Gastroesophageal sphincter (tissue), 4 donors: ENCODE results near the gene SEMA4A. TPM values are rescaled to one million over a fixed set of nuclear protein-coding genes. Genes with fewer than 3 reads are reported as not detected.

Experiments
- ATAC-seq: fragments of 150-250 bp; one replicate; pipeline ENCODE4 v1.9.1; 2016; ENCODE audit warnings: mild to moderate bottlenecking, moderate library complexity
- H3K27ac ChIP-seq, 4 donors: fragments of 200-600 bp; sonication (generic) in 3 of 4; 1 replicate in 3 of 4; 2 replicates in 1 of 4; pipeline ENCODE4 v1.5.1; 2016 to 2019
- H3K27me3 ChIP-seq: fragments of 200-600 bp; sonication (generic); one replicate; pipeline ENCODE4 v1.5.1; 2019
- H3K36me3 ChIP-seq, 2 donors: fragments of 200-600 bp; sonication (generic); one replicate each; pipeline ENCODE4 v1.5.1; 2019; ENCODE audit warnings: control low read depth in 1 of 2
- H3K4me1 ChIP-seq, 3 donors: fragments of 200-600 bp; sonication (generic); 1 replicate in 2 of 3; 2 replicates in 1 of 3; pipeline ENCODE4 v1.5.1; 2016 to 2019; ENCODE audit warnings: control low read depth in 2 of 3
- H3K4me3 ChIP-seq, 2 donors: fragments of 200-600 bp; sonication (generic); one replicate each; pipeline ENCODE4 v1.5.1; 2019; ENCODE audit warnings: mild to moderate bottlenecking in 1 of 2, moderate library complexity in 1 of 2
- H3K9me3 ChIP-seq, 3 donors: fragments of 200-600 bp; sonication (generic); one replicate each; pipeline ENCODE4 v1.5.1; 2017 to 2019; ENCODE audit warnings: control low read depth in 2 of 3
- EP300 ChIP-seq: sonication (generic); formaldehyde crosslinking; IDR thresholded peaks from one replicate; pipeline ENCODE4 v1.6.1; 2017; ENCODE audit warnings: antibody characterized with exemption, mild to moderate bottlenecking
- POLR2A ChIP-seq, 2 donors: fragments of 450-650 bp; IDR thresholded peaks; one replicate each; pipeline ENCODE4 v1.6.1; 2017; ENCODE audit warnings: antibody characterized with exemption in 2 of 2, mild to moderate bottlenecking in 2 of 2, moderate library complexity in 1 of 2
- POLR2AphosphoS5 ChIP-seq: sonication (generic); formaldehyde crosslinking; IDR thresholded peaks from one replicate; pipeline ENCODE4 v1.6.1; 2017; ENCODE audit warnings: antibody characterized with exemption
- WGBS, 2 donors: methylation state at CpG; one replicate each; pipeline ENCODE4 v1.1.5; 2018; ENCODE audit warnings: low coverage in 1 of 2; 5-methylcytosine and 5-hydroxymethylcytosine counted together
- total RNA-seq, 4 donors: library from RNA; depleted of rRNA; stranded (reverse); fragments of >200 nt; gene quantifications; one replicate each; pipeline ENCODE4 v1.1.0, GENCODE V29; 2016
- TF ChIP-seq, protein P1 (sequence below), 4 experiments: fragments of 200-600 bp in 2 of 4; fragments of 450-650 bp in 2 of 4; sonication (generic) in 1 of 4; IDR thresholded peaks; one replicate each; pipeline ENCODE4 v1.5.1; 2017 to 2019; ENCODE audit warnings: antibody characterized with exemption in 4 of 4, mild to moderate bottlenecking in 2 of 4, moderate library complexity in 2 of 4

Gene SEMA4A
- total RNA-seq, 4 donors from 2014 or later: 1.7 to 7.5 (median 3.4) TPM

DNA sequence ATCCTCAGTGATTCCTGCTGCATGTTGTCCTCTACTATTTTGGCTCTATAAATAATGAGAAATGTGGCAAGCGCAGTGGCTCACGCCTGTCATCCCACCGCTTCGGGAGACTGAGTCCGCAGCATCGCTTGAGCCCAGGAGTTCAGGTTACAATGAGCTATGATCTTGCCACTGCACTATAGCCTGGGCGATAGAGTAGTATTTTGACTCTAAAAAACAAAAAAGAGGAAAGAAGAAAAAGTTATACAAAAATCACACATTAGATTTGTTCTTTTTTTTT lies 39.8 kb downstream of the SEMA4A start:
- WGBS, 2 donors: 81 to 88% methylated on average over 7 of the region's 7 CpGs
- H3K4me1 ChIP-seq: peaks cover 0 to 42% (median 11%) of the 10 kb centered on the region in 3 donors
- H3K36me3 ChIP-seq: peaks cover 0 to 12% of the 10 kb centered on the region in 2 donors
- no peaks in the 10 kb centered on the region for H3K9me3 ChIP-seq
- H3K27ac ChIP-seq: peak overlapping the region; percentile 35 to 87 (median 86)
- H3K4me3 ChIP-seq: peak overlapping the region; percentile 52 to 92
- TF ChIP-seq EP300: no peak
- no peak for TF ChIP-seq POLR2AphosphoS5
- TF ChIP-seq, protein P1, sequence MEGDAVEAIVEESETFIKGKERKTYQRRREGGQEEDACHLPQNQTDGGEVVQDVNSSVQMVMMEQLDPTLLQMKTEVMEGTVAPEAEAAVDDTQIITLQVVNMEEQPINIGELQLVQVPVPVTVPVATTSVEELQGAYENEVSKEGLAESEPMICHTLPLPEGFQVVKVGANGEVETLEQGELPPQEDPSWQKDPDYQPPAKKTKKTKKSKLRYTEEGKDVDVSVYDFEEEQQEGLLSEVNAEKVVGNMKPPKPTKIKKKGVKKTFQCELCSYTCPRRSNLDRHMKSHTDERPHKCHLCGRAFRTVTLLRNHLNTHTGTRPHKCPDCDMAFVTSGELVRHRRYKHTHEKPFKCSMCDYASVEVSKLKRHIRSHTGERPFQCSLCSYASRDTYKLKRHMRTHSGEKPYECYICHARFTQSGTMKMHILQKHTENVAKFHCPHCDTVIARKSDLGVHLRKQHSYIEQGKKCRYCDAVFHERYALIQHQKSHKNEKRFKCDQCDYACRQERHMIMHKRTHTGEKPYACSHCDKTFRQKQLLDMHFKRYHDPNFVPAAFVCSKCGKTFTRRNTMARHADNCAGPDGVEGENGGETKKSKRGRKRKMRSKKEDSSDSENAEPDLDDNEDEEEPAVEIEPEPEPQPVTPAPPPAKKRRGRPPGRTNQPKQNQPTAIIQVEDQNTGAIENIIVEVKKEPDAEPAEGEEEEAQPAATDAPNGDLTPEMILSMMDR (IDR thresholded peaks at IDR 0.05): no peak
- TF ChIP-seq POLR2A (IDR thresholded peaks at IDR 0.05): no peak
- no peaks in the 10 kb centered on the region for H3K27me3 ChIP-seq
- ATAC-seq: no peak

- Histone ChIP-seq H3K36me3 (peaks cover 0 to 12% of the 10 kb centered on the region in 2 donors), H3K27me3 (no peaks in the 10 kb centered on the region), H3K27ac (peak within 1 kb of the TSS; percentile 35 to 87 (median 86)), H3K4me1 (peaks cover 0 to 42% (median 11%) of the 10 kb centered on the region in 3 donors), H3K4me3 (peak within 1 kb of the TSS; percentile 52 to 92), H3K9me3 (no peaks in the 10 kb centered on the region)
- 11 to 16% methylated on average over 15 to 28 of the region's 59 CpGs for WGBS, 2 donors
- TF ChIP-seq EP300 (no peak), POLR2AphosphoS5 (peak; percentile 70), POLR2A (IDR thresholded peaks at IDR 0.05) (peak; percentile 51 to 63)
- TF ChIP-seq, protein P1 (IDR thresholded peaks at IDR 0.05): peak in 3 of 4 experiments; percentile 53 to 62 (median 59)
- peak; percentile 100 for ATAC-seq
Measured at GRCh38 chr1:156193488-156194299, 40.3 kb downstream of the SEMA4A start, which contains the start of gene SLC25A44. SLC25A44 (plus strand) TSS chr1:156194104; CDS start chr1:156199848, 5,744 bp downstream.

GRCh38 chr1:156194300-156194652 lies 40.9 kb downstream of the SEMA4A start:
- 8 to 14% methylated on average over 7 to 14 of the region's 14 CpGs for WGBS, 2 donors
- TF ChIP-seq POLR2AphosphoS5: no peak
- no peak for TF ChIP-seq POLR2A (IDR thresholded peaks at IDR 0.05)
- TF ChIP-seq, protein P1 (IDR thresholded peaks at IDR 0.05): no peak
- TF ChIP-seq EP300: no peak
- Histone ChIP-seq H3K27me3 (no peaks in the 10 kb centered on the region), H3K27ac (peak overlapping the region; percentile 2 to 87 (median 86)), H3K4me3 (peak overlapping the region; percentile 52 to 92), H3K36me3 (peaks cover 0 to 13% of the 10 kb centered on the region in 2 donors), H3K9me3 (no peaks in the 10 kb centered on the region), H3K4me1 (peaks cover 0 to 42% (median 11%) of the 10 kb centered on the region in 3 donors)
- no peak for ATAC-seq

GRCh38 chr1:156195853-156196252 lies 42.5 kb downstream of the SEMA4A start:
- H3K27ac ChIP-seq: no peak overlapping the region
- ATAC-seq: no peak
- no peaks in the 10 kb centered on the region for H3K27me3 ChIP-seq
- no peak overlapping the region for H3K4me3 ChIP-seq
- 59 to 72% methylated on average over 2 to 4 of the region's 4 CpGs for WGBS, 2 donors
- no peaks in the 10 kb centered on the region for H3K9me3 ChIP-seq
- peaks cover 0 to 29% of the 10 kb centered on the region in 2 donors for H3K36me3 ChIP-seq
- H3K4me1 ChIP-seq: peaks cover 0 to 47% (median 11%) of the 10 kb centered on the region in 3 donors
- TF ChIP-seq, protein P1 (IDR thresholded peaks at IDR 0.05): no peak
- no peak for TF ChIP-seq POLR2AphosphoS5
- no peak for TF ChIP-seq EP300
- TF ChIP-seq POLR2A (IDR thresholded peaks at IDR 0.05): no peak

DNA sequence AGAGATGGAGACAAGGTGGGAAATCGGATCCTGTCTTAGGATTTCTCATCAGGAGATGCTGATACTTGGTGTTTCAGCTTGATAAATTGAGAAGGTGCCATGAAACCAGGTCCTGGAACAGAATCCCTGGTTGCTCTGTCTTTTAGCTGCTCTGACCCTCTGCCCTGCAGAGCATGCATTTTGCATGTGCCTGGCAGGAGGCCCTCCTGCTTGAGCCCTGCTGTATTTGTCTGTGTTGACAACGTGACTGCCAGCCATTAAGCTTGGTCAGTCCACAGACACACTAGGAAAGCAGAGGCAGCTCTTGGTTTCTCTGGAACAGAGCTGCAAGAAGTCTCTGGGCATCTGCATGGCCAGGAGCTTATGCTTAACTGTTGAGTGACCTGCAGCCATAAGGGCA lies 43.1 kb downstream of the SEMA4A start:
- Histone ChIP-seq H3K4me3 (no peak overlapping the region), H3K4me1 (peaks cover 0 to 47% (median 11%) of the 10 kb centered on the region in 3 donors), H3K9me3 (no peaks in the 10 kb centered on the region), H3K27ac (no peak overlapping the region), H3K36me3 (peaks cover 0 to 34% of the 10 kb centered on the region in 2 donors), H3K27me3 (no peaks in the 10 kb centered on the region)
- no peak for ATAC-seq
- TF ChIP-seq, protein P1 (IDR thresholded peaks at IDR 0.05): no peak
- TF ChIP-seq POLR2A (IDR thresholded peaks at IDR 0.05) (no peak), EP300 (no peak), POLR2AphosphoS5 (no peak)
- WGBS, 2 donors: 80 to 100% methylated on average over 1 of the region's 2 CpGs
